ENCODE results near the gene DNAJB1. TPM values are rescaled to one million over a fixed set of nuclear protein-coding genes. Genes with fewer than 3 reads are reported as not detected.

DNAJB1 gene
- polyA plus RNA-seq, 1 experiment: 88.3 TPM

DNA sequence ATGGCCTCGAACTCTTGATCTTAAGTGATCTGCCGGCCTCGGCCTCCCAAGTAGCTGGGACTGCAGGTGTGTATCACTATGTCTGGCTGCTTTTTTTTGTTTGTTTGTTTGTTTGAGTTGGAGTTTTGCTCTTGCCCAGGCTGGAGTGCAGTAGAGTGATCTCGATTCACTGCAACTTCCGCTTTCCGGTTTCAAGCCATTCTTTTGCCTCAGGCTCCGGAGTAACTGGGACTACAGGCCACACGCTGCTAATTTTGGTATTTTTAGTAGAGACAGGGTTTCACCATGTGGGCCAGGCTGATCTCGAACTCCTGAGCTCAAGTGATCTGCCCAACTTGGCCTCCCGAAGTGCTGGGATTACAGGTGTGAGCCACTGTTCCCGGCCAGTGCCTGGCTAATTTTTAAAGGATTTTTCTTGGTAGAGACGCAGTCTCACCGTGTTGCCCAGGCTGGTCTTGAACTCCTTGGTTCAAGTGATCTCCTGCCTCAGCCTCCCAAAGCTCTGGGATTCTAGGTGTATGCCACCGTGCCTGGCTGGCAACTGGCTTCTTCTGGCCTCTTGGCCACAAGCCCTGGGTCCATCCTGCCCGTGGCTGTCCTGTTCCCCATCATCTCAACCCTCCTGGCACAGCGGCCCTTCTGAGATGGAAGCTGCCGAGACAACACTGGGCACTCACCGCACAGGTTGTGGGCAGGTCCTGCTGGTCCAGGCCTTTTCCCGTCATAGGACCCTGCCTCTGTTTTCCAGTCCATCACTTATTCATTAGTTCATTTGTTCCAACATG is 22.7 kb upstream of the DNAJB1 start:
- H3K4me3 ChIP-seq (ENCODE audit: low read depth, low read length): no peak overlapping the region
- ChIA-PET POLR2A (no interaction called here), CTCF (interaction anchor here (1.5 kb wide), 1 partner anchor 16 kb away, joined by 4 read pairs; no protein-coding TSS in a partner anchor)
- no peak overlapping the region for H3K27ac ChIP-seq (ENCODE audit: low read depth, low read length)
- DNase-seq (ENCODE audit: low read depth, low spot score): no peak
- H3K27me3 ChIP-seq (ENCODE audit: control insufficient read depth, insufficient read depth, low read length): no peaks in the 10 kb centered on the region
- TF ChIP-seq, protein P1, sequence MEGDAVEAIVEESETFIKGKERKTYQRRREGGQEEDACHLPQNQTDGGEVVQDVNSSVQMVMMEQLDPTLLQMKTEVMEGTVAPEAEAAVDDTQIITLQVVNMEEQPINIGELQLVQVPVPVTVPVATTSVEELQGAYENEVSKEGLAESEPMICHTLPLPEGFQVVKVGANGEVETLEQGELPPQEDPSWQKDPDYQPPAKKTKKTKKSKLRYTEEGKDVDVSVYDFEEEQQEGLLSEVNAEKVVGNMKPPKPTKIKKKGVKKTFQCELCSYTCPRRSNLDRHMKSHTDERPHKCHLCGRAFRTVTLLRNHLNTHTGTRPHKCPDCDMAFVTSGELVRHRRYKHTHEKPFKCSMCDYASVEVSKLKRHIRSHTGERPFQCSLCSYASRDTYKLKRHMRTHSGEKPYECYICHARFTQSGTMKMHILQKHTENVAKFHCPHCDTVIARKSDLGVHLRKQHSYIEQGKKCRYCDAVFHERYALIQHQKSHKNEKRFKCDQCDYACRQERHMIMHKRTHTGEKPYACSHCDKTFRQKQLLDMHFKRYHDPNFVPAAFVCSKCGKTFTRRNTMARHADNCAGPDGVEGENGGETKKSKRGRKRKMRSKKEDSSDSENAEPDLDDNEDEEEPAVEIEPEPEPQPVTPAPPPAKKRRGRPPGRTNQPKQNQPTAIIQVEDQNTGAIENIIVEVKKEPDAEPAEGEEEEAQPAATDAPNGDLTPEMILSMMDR (IDR thresholded peaks at IDR 0.05; ENCODE audit: low read depth, low read length): no peak
- no peaks in the 10 kb centered on the region; the same call in 1 of the 2 replicates for H3K9me3 ChIP-seq (ENCODE audit: control insufficient read depth, insufficient read depth, low read length)

DNA sequence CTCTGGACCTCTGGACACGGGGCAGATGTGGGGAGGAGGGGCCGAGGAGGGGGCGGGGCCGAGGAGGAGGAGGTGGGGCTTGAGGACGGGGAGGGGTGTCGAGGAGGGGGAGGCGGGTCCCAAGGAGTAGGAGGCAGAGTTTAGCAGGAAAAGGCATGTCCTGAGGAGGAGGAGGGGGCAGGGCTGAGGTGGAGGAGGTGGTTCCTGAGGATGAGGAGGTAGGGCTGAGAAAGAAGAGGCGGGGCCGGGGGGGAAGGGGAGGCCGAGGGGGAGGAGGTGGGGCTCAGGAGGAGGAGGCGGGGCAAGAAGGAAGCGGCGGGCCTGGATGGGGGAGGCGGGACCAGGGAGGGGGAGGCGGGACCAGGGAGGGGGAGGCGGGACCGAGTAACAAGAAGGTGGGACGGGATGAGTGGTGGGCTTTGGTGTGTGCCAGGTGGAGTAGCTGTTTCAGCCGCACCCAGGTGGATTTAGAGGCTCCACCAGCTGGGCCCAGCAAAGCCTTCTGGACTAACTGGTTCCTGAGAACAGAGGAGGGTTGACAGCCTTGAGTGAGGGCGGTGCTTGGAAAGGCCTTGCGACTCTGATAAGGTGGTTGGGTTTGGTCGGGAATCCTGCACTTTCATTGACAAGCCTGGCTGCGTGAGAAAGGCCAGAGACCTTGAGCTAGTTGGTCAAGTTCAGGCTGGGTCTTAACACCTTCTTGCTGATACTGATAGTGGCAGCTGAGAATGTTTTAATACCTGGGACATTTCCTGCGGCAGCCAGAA is 18.9 kb upstream of the DNAJB1 start:
- DNase-seq (ENCODE audit: low read depth, low spot score): no peak
- ChIA-PET CTCF (interaction anchor here (0.7 to 2.4 kb wide), 3 partner anchors 19 to 769 kb away, joined by 3 to 17 read pairs (median 5); no protein-coding TSS in a partner anchor), POLR2A (interaction anchor here (0.7 kb wide), 1 partner anchor 570 kb away, joined by 4 read pairs; the partner anchor contains the start of gene SYDE1)
- TF ChIP-seq, protein P1 (IDR thresholded peaks at IDR 0.05; ENCODE audit: low read depth, low read length): no peak
- no peak overlapping the region for H3K4me3 ChIP-seq (ENCODE audit: low read depth, low read length)
- H3K27ac ChIP-seq (ENCODE audit: low read depth, low read length): no peak overlapping the region
- no peaks in the 10 kb centered on the region for H3K27me3 ChIP-seq (ENCODE audit: control insufficient read depth, insufficient read depth, low read length)
- no peaks in the 10 kb centered on the region for H3K9me3 ChIP-seq (ENCODE audit: control insufficient read depth, insufficient read depth, low read length)

DNA sequence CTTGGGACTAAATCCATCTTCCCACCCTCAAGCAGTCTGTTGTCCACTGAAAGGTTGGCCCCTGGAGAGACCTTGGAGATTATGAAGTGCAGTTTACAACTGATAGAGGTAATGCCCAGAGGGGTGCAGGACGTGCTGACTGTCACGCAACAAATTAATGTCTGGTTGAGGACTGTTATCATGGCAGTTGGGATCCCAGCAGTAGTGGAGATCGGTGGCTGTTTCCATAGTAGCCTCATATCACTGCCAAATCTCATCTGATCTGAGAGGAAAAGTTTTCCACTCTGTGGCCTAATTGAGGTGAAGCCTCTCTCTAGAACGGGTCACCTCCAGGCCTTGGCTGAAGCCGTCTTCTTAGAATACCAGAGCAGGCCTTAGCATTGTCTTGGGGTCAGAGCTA is 15.3 kb upstream of the DNAJB1 start:
- ChIA-PET CTCF (interaction anchor here (0.7 kb wide), 1 partner anchor 1448 kb away, joined by 4 read pairs; no protein-coding TSS in a partner anchor), POLR2A (no interaction called here)
- DNase-seq (ENCODE audit: low read depth, low spot score): no peak
- TF ChIP-seq, protein P1 (IDR thresholded peaks at IDR 0.05; ENCODE audit: low read depth, low read length): no peak
- H3K4me3 ChIP-seq (ENCODE audit: low read depth, low read length): no peak overlapping the region
- H3K9me3 ChIP-seq (ENCODE audit: control insufficient read depth, insufficient read depth, low read length): no peaks in the 10 kb centered on the region
- no peaks in the 10 kb centered on the region for H3K27me3 ChIP-seq (ENCODE audit: control insufficient read depth, insufficient read depth, low read length)
- no peak overlapping the region for H3K27ac ChIP-seq (ENCODE audit: low read depth, low read length)

DNA sequence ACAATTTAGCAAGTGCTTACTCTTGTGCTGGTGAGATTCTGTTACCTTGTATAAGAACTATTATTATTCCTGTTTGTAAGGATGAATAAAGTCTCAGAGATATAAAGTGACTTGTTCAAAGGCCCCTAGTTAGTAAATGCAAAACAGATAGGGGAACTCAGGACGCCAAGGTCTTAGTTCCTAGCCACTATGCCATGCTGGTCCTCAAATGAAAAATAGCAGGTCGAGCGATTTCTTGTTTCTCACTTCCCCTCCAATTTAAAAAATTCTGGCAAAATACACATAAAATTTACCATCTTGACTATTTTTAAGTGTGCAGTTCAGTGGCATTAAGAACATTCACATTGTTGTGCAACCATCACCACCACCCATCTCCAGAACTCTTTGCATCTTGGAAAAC is 12.3 kb upstream of the DNAJB1 start:
- POLR2A ChIA-PET: no interaction called here
- CTCF ChIA-PET: no interaction called here
- peak overlapping the region; percentile 97 for H3K4me3 ChIP-seq (ENCODE audit: low read depth, low read length)

More for the DNA sequence above, 12.3 kb upstream of the DNAJB1 start:
- H3K27ac ChIP-seq (ENCODE audit: low read depth, low read length): no peak overlapping the region
- no peak for DNase-seq (ENCODE audit: low read depth, low spot score)
- no peaks in the 10 kb centered on the region for H3K9me3 ChIP-seq (ENCODE audit: control insufficient read depth, insufficient read depth, low read length)
- H3K27me3 ChIP-seq (ENCODE audit: control insufficient read depth, insufficient read depth, low read length): no peaks in the 10 kb centered on the region
- TF ChIP-seq, protein P1 (IDR thresholded peaks at IDR 0.05; ENCODE audit: low read depth, low read length): no peak
